Astrocyte (in vitro differentiated cells and primary cell): ENCODE data around the gene CISH. TPM values are rescaled to one million over a fixed set of nuclear protein-coding genes. Genes with fewer than 3 reads are reported as not detected.

ENCODE experiments used
- DNase-seq: peaks from one replicate; pipeline ENCODE4 v3.0.0-alpha.2; 2010; ENCODE audit warnings: low read depth
- FAIRE-seq: peaks from 2 replicates; lab custom pipeline; 2011; peaks lifted over from hg19 to GRCh38; lab: Jason Lieb, UNC
- H2AFZ ChIP-seq: 2 replicates; pipeline ENCODE4 v1.6.0; 2012; ENCODE audit warnings: low read depth, low read length, inconsistent platforms
- H3K27ac ChIP-seq: 2 replicates; pipeline ENCODE4 v1.5.1; 2011; ENCODE audit warnings: low read depth, low read length, inconsistent platforms
- H3K27me3 ChIP-seq: 2 replicates; pipeline ENCODE4 v1.6.0; 2011; ENCODE audit warnings: low read length, inconsistent platforms; ENCODE audit not compliant: insufficient read depth
- H3K36me3 ChIP-seq: 2 replicates; pipeline ENCODE4 v1.5.1; 2011; ENCODE audit warnings: low read length, inconsistent platforms; ENCODE audit not compliant: insufficient read depth
- H3K4me1 ChIP-seq: 2 replicates; pipeline ENCODE4 v1.5.1; 2011; ENCODE audit warnings: low read length, inconsistent platforms; ENCODE audit not compliant: insufficient read depth
- H3K4me2 ChIP-seq: 2 replicates; pipeline ENCODE4 v1.6.0; 2012; ENCODE audit warnings: low read length, inconsistent platforms
- H3K4me3 ChIP-seq: 2 replicates; pipeline ENCODE4 v1.5.1; 2011; ENCODE audit warnings: low read depth, mild to moderate bottlenecking, low read length, inconsistent platforms; ENCODE audit not compliant: insufficient read depth
- H3K79me2 ChIP-seq: 2 replicates; pipeline ENCODE4 v1.6.0; 2012; ENCODE audit warnings: mild to moderate bottlenecking, low read length, inconsistent platforms; ENCODE audit not compliant: insufficient read depth
- H3K9ac ChIP-seq: 2 replicates; pipeline ENCODE4 v1.6.0; 2012; ENCODE audit warnings: mild to moderate bottlenecking, low read length, inconsistent platforms
- H3K9me3 ChIP-seq: 2 replicates; pipeline ENCODE4 v1.5.1; 2012; ENCODE audit warnings: low read depth, mild to moderate bottlenecking, low read length, inconsistent platforms; ENCODE audit not compliant: insufficient read depth
- H4K20me1 ChIP-seq: 2 replicates; pipeline ENCODE4 v1.6.0; 2012; ENCODE audit warnings: low read length, inconsistent platforms; ENCODE audit not compliant: insufficient read depth
- H3K27ac Mint-ChIP-seq: one replicate; pipeline ENCODE4 v1.8.0; 2021; ENCODE audit warnings: mild to moderate bottlenecking, mixed read lengths; ENCODE audit not compliant: unreplicated experiment
- H3K27me3 Mint-ChIP-seq: one replicate; pipeline ENCODE4 v1.8.0; 2021; ENCODE audit warnings: low read depth, mixed read lengths; ENCODE audit not compliant: unreplicated experiment
- H3K36me3 Mint-ChIP-seq: one replicate; pipeline ENCODE4 v1.8.0; 2021; ENCODE audit warnings: low read depth, mixed read lengths; ENCODE audit not compliant: unreplicated experiment
- H3K4me1 Mint-ChIP-seq: one replicate; pipeline ENCODE4 v1.8.0; 2021; ENCODE audit warnings: low read depth, mixed read lengths; ENCODE audit not compliant: unreplicated experiment
- H3K4me3 Mint-ChIP-seq: one replicate; pipeline ENCODE4 v1.8.0; 2021; ENCODE audit warnings: mild to moderate bottlenecking, moderate library complexity, mixed read lengths; ENCODE audit not compliant: unreplicated experiment
- H3K9me3 Mint-ChIP-seq: one replicate; pipeline ENCODE4 v1.8.0; 2021; ENCODE audit warnings: mild to moderate bottlenecking, mixed read lengths; ENCODE audit not compliant: unreplicated experiment
- EZH2 ChIP-seq: IDR thresholded peaks from 2 replicates; pipeline ENCODE4 v1.6.1; 2012; ENCODE audit warnings: mild to moderate bottlenecking, low read length, inconsistent platforms; ENCODE audit not compliant: insufficient read depth
- total RNA-seq: library from RNA; stranded (reverse); gene quantifications from 2 replicates; pipeline ENCODE4 v1.2.1, GENCODE V29; 2021
- TF ChIP-seq, protein P1 (sequence below): IDR thresholded peaks from 2 replicates; pipeline ENCODE4 v1.5.1; 2011; ENCODE audit warnings: low read depth, mild to moderate bottlenecking, inconsistent platforms, low read length, moderate library complexity; ENCODE audit not compliant: insufficient read depth

Gene CISH
- total RNA-seq, 1 donor from 2014 or later, result 1.2 TPM

DNA sequence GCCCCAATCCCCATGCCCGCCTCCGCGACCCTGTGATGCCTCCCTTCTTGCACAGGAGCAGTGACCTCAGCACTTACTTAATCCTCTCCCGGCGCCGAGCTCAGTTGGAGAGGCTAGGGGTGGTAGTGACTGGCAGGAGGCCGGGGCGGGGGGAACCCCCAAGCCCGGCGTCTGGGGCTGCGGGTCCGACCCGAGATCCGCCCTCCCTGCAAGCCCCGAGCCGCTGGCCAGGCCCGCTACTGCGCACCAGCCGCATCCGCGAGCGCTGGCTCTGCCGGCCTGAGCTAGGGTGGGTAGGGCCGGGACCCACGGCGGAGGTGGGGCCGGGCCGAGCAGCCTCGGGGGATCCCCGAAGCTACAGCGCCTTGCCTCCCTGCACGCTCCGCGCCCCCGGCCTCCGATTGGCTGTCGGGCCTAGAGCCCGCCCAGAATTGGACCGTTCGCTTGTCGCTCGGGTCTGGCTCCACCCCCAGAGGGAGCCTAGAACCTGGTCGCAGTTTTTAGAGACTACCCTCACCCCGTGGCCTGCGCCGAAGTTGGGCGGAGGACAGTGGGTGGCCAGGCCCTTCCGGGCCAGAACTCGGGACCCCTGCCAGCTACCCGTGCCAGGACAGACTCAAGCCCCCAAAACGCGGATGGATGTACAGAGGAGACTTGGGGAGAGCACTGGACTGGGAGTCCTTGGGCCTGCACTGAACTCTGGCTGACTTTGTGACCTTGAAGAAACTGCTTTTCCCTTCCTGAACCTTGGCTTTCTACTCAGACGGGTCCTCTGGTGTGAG is 44.0 kb downstream of the CISH start, which contains the start of gene C3orf18:
Gene C3orf18 (minus strand): TSS at position 362 of the 782 bp plus-strand sequence. CDS start 2,048 bp downstream, outside the sequence.
- Histone ChIP-seq H3K4me1 (peaks cover 7% of the 10 kb centered on the region), H3K9ac (peak within 1 kb of the TSS; percentile 98), H3K27ac (no peak within 1 kb of the TSS), H3K36me3 (no peaks in the 10 kb centered on the region), H4K20me1 (no peaks in the 10 kb centered on the region), H3K9me3 (no peaks in the 10 kb centered on the region), H2AFZ (peak within 1 kb of the TSS; percentile 84), H3K4me3 (peak within 1 kb of the TSS; percentile 98), H3K27me3 (no peaks in the 10 kb centered on the region), H3K79me2 (peaks cover 9% of the 10 kb centered on the region), H3K4me2 (peak within 1 kb of the TSS; percentile 87)
- Mint-ChIP-seq H3K27me3 (peaks cover 6% of the 10 kb centered on the region), H3K36me3 (peaks cover 3% of the 10 kb centered on the region), H3K9me3 (no peaks in the 10 kb centered on the region), H3K27ac (peak within 1 kb of the TSS; percentile 92), H3K4me3 (peak within 1 kb of the TSS; percentile 76), H3K4me1 (peaks cover 12% of the 10 kb centered on the region)
- no peak for FAIRE-seq
- peak; percentile 78 for DNase-seq
- TF ChIP-seq, protein P1, sequence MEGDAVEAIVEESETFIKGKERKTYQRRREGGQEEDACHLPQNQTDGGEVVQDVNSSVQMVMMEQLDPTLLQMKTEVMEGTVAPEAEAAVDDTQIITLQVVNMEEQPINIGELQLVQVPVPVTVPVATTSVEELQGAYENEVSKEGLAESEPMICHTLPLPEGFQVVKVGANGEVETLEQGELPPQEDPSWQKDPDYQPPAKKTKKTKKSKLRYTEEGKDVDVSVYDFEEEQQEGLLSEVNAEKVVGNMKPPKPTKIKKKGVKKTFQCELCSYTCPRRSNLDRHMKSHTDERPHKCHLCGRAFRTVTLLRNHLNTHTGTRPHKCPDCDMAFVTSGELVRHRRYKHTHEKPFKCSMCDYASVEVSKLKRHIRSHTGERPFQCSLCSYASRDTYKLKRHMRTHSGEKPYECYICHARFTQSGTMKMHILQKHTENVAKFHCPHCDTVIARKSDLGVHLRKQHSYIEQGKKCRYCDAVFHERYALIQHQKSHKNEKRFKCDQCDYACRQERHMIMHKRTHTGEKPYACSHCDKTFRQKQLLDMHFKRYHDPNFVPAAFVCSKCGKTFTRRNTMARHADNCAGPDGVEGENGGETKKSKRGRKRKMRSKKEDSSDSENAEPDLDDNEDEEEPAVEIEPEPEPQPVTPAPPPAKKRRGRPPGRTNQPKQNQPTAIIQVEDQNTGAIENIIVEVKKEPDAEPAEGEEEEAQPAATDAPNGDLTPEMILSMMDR, result no peak
- TF ChIP-seq EZH2, result no peak

GRCh38 chr3:50567011-50567385 is 44.6 kb downstream of the CISH start:
- DNase-seq, result no peak
- Histone ChIP-seq H3K36me3 (no peaks in the 10 kb centered on the region), H3K79me2 (peaks cover 9% of the 10 kb centered on the region), H3K4me3 (peak overlapping the region; percentile 53), H3K27me3 (no peaks in the 10 kb centered on the region), H3K9ac (peak overlapping the region; percentile 65), H2AFZ (peak overlapping the region; percentile 84), H3K4me1 (peaks cover 8% of the 10 kb centered on the region), H3K4me2 (peak overlapping the region; percentile 84), H3K9me3 (no peaks in the 10 kb centered on the region), H4K20me1 (no peaks in the 10 kb centered on the region), H3K27ac (no peak overlapping the region)
- Mint-ChIP-seq H3K4me3 (peak overlapping the region; percentile 76), H3K27ac (no peak overlapping the region), H3K9me3 (no peaks in the 10 kb centered on the region), H3K27me3 (peaks cover 6% of the 10 kb centered on the region), H3K4me1 (peaks cover 12% of the 10 kb centered on the region), H3K36me3 (peaks cover 3% of the 10 kb centered on the region)
- FAIRE-seq, result no peak
- no peak for TF ChIP-seq EZH2
- TF ChIP-seq, protein P1, result no peak

DNA sequence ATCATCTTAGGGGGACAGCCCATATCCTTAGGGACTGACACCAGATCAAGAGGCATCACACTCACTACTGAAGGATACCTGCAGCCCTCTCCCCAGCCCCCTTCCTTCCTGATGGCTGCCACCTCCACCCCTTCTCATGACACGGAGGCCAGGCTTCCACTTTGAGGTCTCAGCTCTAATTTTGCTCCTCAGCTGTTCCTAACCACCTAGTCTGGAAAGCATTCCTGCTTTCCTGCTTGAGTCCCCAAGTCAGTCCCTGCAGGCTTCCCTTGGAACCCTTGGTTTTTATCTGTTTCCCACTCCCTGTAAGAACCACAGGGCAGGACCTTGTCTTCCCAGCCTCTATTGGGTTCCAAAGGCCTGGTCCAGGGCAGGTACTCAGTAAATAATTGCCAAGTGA is 47.3 kb downstream of the CISH start:
- Histone ChIP-seq H2AFZ (no peak overlapping the region), H3K4me3 (no peak overlapping the region), H3K4me1 (peaks cover 8% of the 10 kb centered on the region), H3K9ac (no peak overlapping the region), H3K79me2 (peaks cover under 1% of the 10 kb centered on the region), H3K27me3 (no peaks in the 10 kb centered on the region), H3K36me3 (no peaks in the 10 kb centered on the region), H3K9me3 (no peaks in the 10 kb centered on the region), H3K4me2 (no peak overlapping the region), H4K20me1 (no peaks in the 10 kb centered on the region), H3K27ac (no peak overlapping the region)
- DNase-seq (no peak), FAIRE-seq (no peak)
- Mint-ChIP-seq H3K9me3 (no peaks in the 10 kb centered on the region), H3K27ac (no peak overlapping the region), H3K36me3 (peaks cover 7% of the 10 kb centered on the region), H3K4me3 (no peak overlapping the region), H3K4me1 (peaks cover 9% of the 10 kb centered on the region), H3K27me3 (peaks cover 7% of the 10 kb centered on the region)
- TF ChIP-seq, protein P1, result no peak
- no peak for TF ChIP-seq EZH2
